Tibial nerve (tissue), 4 donors: ENCODE data around the gene ANXA8. TPM values are rescaled to one million over a fixed set of nuclear protein-coding genes. Genes with fewer than 3 reads are reported as not detected.
"Not testable (repeated sequence)": the region's sequence is repeated elsewhere in the genome, so short reads cannot be mapped to it uniquely, and the experiment has no call there.

ENCODE experiments used
- DNase-seq, 2 donors: peaks; one replicate each; pipeline ENCODE4 v3.0.0-alpha.2; 2019; ENCODE audit warnings: low spot score in 2 of 2
- H3K27ac ChIP-seq, 4 donors: fragments of 200-600 bp; sonication (generic) in 3 of 4; one replicate each; pipeline ENCODE4 v1.5.1; 2017 to 2019; ENCODE audit warnings: mild to moderate bottlenecking in 1 of 4
- H3K27me3 ChIP-seq, 2 donors: fragments of 200-600 bp; sonication (generic) in 1 of 2; one replicate each; pipeline versions ENCODE4 v1.5.1 to v1.6.0; 2017 to 2019
- H3K36me3 ChIP-seq, 3 donors: fragments of 200-600 bp; sonication (generic); one replicate each; pipeline ENCODE4 v1.5.1; 2018 to 2019
- H3K4me1 ChIP-seq, 4 donors: fragments of 200-600 bp; sonication (generic) in 3 of 4; one replicate each; pipeline ENCODE4 v1.5.1; 2017 to 2019
- H3K4me3 ChIP-seq, 4 donors: fragments of 200-600 bp; sonication (generic) in 3 of 4; one replicate each; pipeline ENCODE4 v1.5.1; 2017 to 2019; ENCODE audit warnings: mild to moderate bottlenecking in 1 of 4, moderate library complexity in 1 of 4
- H3K9me3 ChIP-seq, 4 donors: fragments of 200-600 bp; sonication (generic) in 3 of 4; one replicate each; pipeline ENCODE4 v1.5.1; 2017 to 2019
- CTCF ChIP-seq, 5 experiments: fragments of 200-600 bp in 3 of 5; fragments of 450-650 bp in 2 of 5; sonication (generic) in 3 of 5; IDR thresholded peaks; one replicate each; pipeline ENCODE4 v1.5.1; 2016 to 2019; ENCODE audit warnings: antibody characterized with exemption in 5 of 5, mild to moderate bottlenecking in 3 of 5, moderate library complexity in 2 of 5
- EP300 ChIP-seq, 2 donors: sonication (generic); formaldehyde crosslinking; IDR thresholded peaks; one replicate each; pipeline ENCODE4 v1.6.1; 2017; ENCODE audit warnings: antibody characterized with exemption in 2 of 2, mild to moderate bottlenecking in 1 of 2
- POLR2A ChIP-seq, 2 donors: fragments of 450-650 bp; IDR thresholded peaks; one replicate each; pipeline ENCODE4 v1.6.1; 2017; ENCODE audit warnings: antibody characterized with exemption in 2 of 2, mild to moderate bottlenecking in 2 of 2, moderate library complexity in 2 of 2
- WGBS, 2 donors: methylation state at CpG; one replicate each; pipeline ENCODE4 v1.1.5; 2018; 5-methylcytosine and 5-hydroxymethylcytosine counted together
- total RNA-seq, 4 donors: library from RNA; depleted of rRNA; stranded (reverse); fragments of >200 nt; gene quantifications; one replicate each; pipeline ENCODE4 v1.1.0, GENCODE V29; 2016

Gene ANXA8
- total RNA-seq, 4 donors from 2014 or later: 0.30 to 9.8 (median 4.2) TPM

- H3K27ac ChIP-seq, DNase-seq, H3K4me1 ChIP-seq, H3K27me3 ChIP-seq, H3K9me3 ChIP-seq, H3K36me3 ChIP-seq: not testable (repeated sequence)
- peak overlapping the region in 1 of 4 donors; percentile 29 for H3K4me3 ChIP-seq
- 0 to 4% methylated on average over 2 to 16 of the region's 37 CpGs for WGBS, 2 donors
- peak in 2 of 5 experiments; percentile 27 to 33 for TF ChIP-seq CTCF (IDR thresholded peaks at IDR 0.05)
These were observed 22.6 kb downstream of the ANXA8 start for GRCh38 chr10:47461261-47461687.

DNA sequence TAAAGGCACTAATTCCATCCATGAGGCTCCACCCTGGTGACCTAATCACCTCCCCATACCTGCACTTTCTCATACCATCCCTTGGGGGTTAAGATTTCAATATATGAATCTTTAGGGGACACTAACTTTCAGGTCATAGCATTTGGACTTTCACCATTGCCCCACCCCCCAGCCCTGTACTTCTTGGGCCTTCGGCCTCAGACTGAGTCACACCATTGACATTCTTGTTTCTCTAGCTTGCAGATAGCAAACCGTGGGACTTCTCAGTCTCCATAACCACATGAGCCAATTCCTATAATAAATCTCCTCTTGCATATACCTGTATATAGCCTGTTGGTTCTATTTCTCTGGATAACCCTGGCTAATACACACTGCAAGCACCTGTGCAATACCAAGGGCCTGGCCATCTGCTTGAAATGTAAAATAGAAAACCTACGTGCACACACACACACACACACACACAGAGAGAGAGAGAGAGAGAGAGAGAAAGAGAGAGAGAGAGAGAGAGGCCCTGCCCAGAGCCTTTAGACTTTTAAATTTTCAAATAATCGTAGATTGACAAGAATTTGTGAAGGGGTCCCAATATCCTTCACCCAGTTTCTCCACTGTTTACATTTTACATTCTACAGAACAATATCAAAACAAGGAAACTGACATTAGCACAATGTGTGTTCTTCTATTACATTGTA lies 25.3 kb downstream of the ANXA8 start:
- Histone ChIP-seq H3K27me3 (no peaks in the 10 kb centered on the region), H3K4me1 (no peaks in the 10 kb centered on the region), H3K36me3 (no peaks in the 10 kb centered on the region), H3K27ac (no peak overlapping the region), H3K9me3 (no peaks in the 10 kb centered on the region), H3K4me3 (no peak overlapping the region)
- TF ChIP-seq EP300 (IDR thresholded peaks at IDR 0.05) (no peak), CTCF (IDR thresholded peaks at IDR 0.05) (no peak), POLR2A (IDR thresholded peaks at IDR 0.05) (no peak)
- WGBS, 2 donors: 76 to 84% methylated on average over 4 of the region's 4 CpGs
- DNase-seq: no peak

GRCh38 chr10:47457826-47458225 lies 26.1 kb downstream of the ANXA8 start:
- WGBS, 2 donors: 88 to 100% methylated on average over 1 of the region's 1 CpG
- Histone ChIP-seq H3K9me3 (no peaks in the 10 kb centered on the region), H3K27ac (no peak overlapping the region), H3K4me1 (no peaks in the 10 kb centered on the region), H3K4me3 (no peak overlapping the region), H3K36me3 (no peaks in the 10 kb centered on the region), H3K27me3 (no peaks in the 10 kb centered on the region)
- TF ChIP-seq POLR2A (IDR thresholded peaks at IDR 0.05) (no peak), EP300 (IDR thresholded peaks at IDR 0.05) (no peak), CTCF (IDR thresholded peaks at IDR 0.05) (no peak)
- no peak for DNase-seq

DNA sequence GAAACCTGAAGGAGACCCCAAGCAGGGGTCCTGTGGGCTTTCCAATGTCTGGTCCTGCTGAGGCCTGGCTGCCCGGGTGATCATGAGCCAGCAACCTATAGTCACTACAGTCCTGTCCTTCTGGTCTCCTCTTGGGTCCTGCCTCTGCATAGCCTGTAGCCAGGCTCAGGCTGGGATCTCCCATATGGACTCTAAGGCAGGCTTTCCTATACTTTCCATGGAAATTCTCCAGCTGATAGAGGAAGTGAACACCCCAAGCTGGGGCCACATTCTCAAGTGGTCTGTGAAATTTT lies 26.4 kb downstream of the ANXA8 start:
- Histone ChIP-seq H3K4me1 (no peaks in the 10 kb centered on the region), H3K27ac (peak overlapping the region in 1 of 4 donors; percentile 15), H3K9me3 (no peaks in the 10 kb centered on the region), H3K27me3 (no peaks in the 10 kb centered on the region), H3K36me3 (no peaks in the 10 kb centered on the region), H3K4me3 (no peak overlapping the region)
- 88% methylated on average over 1 of the region's 1 CpG; no CpG with 5 or more reads in 1 of the 2 donors for WGBS, 2 donors
- no peak for TF ChIP-seq POLR2A (IDR thresholded peaks at IDR 0.05)
- TF ChIP-seq CTCF (IDR thresholded peaks at IDR 0.05): no peak
- TF ChIP-seq EP300 (IDR thresholded peaks at IDR 0.05): no peak
- DNase-seq: no peak

- Histone ChIP-seq H3K9me3 (no peaks in the 10 kb centered on the region), H3K36me3 (no peaks in the 10 kb centered on the region), H3K27me3 (no peaks in the 10 kb centered on the region), H3K4me3 (no peak overlapping the region), H3K27ac (peak overlapping the region in 1 of 4 donors; percentile 15), H3K4me1 (no peaks in the 10 kb centered on the region)
- no peak for DNase-seq
- WGBS, 2 donors: 68 to 70% methylated on average over 5 to 6 of the region's 6 CpGs
- no peak for TF ChIP-seq POLR2A (IDR thresholded peaks at IDR 0.05)
- no peak for TF ChIP-seq CTCF (IDR thresholded peaks at IDR 0.05)
- no peak for TF ChIP-seq EP300 (IDR thresholded peaks at IDR 0.05)
These were observed 27.0 kb downstream of the ANXA8 start for GRCh38 chr10:47456794-47457527.
